HEK293 (cell line): Measurements from ENCODE around the gene PRKCZ.

ENCODE experiments used
- CTCF ChIA-PET: fragments of 350-600 bp; formaldehyde crosslinking; extraction: SDS; loops from one replicate; lab custom pipeline; 2021; ENCODE audit warnings: antibody characterized with exemption; lab: Yijun Ruan, JAX
- POLR2A ChIA-PET: fragments of 300-600 bp; formaldehyde crosslinking; extraction: SDS; loops from one replicate; lab custom pipeline; 2020; ENCODE audit warnings: antibody characterized with exemption, inconsistent platforms; lab: Yijun Ruan, JAX
- H3K27ac ChIP-seq: fragments of 200-500 bp; sonication (Bioruptor generic); 2 replicates; pipeline ENCODE4 v1.5.1; 2014; ENCODE audit warnings: low read depth, low read length, control low read depth, inconsistent platforms; ENCODE audit errors: extremely low read depth
- H3K36me3 ChIP-seq, 2 experiments: fragments of 200-500 bp in 1 of 2; sonication (Bioruptor generic) in 1 of 2; 1 replicate in 1 of 2; 2 replicates in 1 of 2; pipeline ENCODE4 v1.5.1; 2014 to 2017; ENCODE audit warnings: inconsistent platforms in 2 of 2, low read length in 2 of 2; ENCODE audit not compliant: control insufficient read depth in 2 of 2, insufficient read depth in 1 of 2
- H3K4me1 ChIP-seq: fragments of 200-500 bp; sonication (Bioruptor generic); 2 replicates; pipeline ENCODE4 v1.5.1; 2014; ENCODE audit warnings: mild to moderate bottlenecking, low read length, inconsistent platforms; ENCODE audit not compliant: control insufficient read depth, insufficient read depth
- H3K4me3 ChIP-seq: 2 replicates; pipeline ENCODE4 v1.5.1; 2011; ENCODE audit warnings: low read depth, mild to moderate bottlenecking, control low read depth, low read length, moderate library complexity
- H3K9me3 ChIP-seq: fragments of 200-500 bp; sonication (Bioruptor generic); 2 replicates; pipeline ENCODE4 v1.5.1; 2014; ENCODE audit warnings: low read depth, low read length, inconsistent platforms; ENCODE audit not compliant: control insufficient read depth, insufficient read depth
- BCL11A ChIP-seq: fragments of 450-650 bp; formaldehyde crosslinking; IDR thresholded peaks from 2 replicates; pipeline ENCODE4 v1.5.1; 2016; ENCODE audit warnings: low read depth, missing biosample characterization, missing genetic modification characterization
- FEZF1 ChIP-seq: fragments of 450-650 bp; formaldehyde crosslinking; IDR thresholded peaks from 2 replicates; pipeline ENCODE4 v1.5.1; 2016; ENCODE audit warnings: missing biosample characterization, missing genetic modification characterization
- GLIS1 ChIP-seq: fragments of 450-650 bp; formaldehyde crosslinking; IDR thresholded peaks from 2 replicates; pipeline ENCODE4 v1.5.1; 2016; ENCODE audit warnings: missing biosample characterization, missing genetic modification characterization
- GLIS2 ChIP-seq: fragments of 450-650 bp; formaldehyde crosslinking; IDR thresholded peaks from 2 replicates; pipeline ENCODE4 v1.5.1; 2016; ENCODE audit warnings: missing biosample characterization, missing genetic modification characterization
- HOXA7 ChIP-seq: sonication (generic); formaldehyde crosslinking; IDR thresholded peaks from 2 replicates; pipeline ENCODE4 v1.8.1; 2022; ENCODE audit warnings: missing genetic modification reagents, borderline replicate concordance
- KLF17 ChIP-seq: fragments of 450-650 bp; formaldehyde crosslinking; IDR thresholded peaks from 2 replicates; pipeline ENCODE4 v1.5.1; 2016; ENCODE audit warnings: missing biosample characterization, missing genetic modification characterization
- KLF8 ChIP-seq: fragments of 450-650 bp; formaldehyde crosslinking; IDR thresholded peaks from 2 replicates; pipeline ENCODE4 v1.5.1; 2016; ENCODE audit warnings: missing biosample characterization, missing genetic modification characterization
- KLF9 ChIP-seq: fragments of 450-650 bp; formaldehyde crosslinking; IDR thresholded peaks from 2 replicates; pipeline ENCODE4 v1.5.1; 2016; ENCODE audit warnings: missing biosample characterization, missing genetic modification characterization, low read depth
- MEIS1 ChIP-seq: sonication (generic); formaldehyde crosslinking; IDR thresholded peaks from 2 replicates; pipeline ENCODE4 v1.8.1; 2022; ENCODE audit warnings: missing genetic modification reagents, mild to moderate bottlenecking, borderline replicate concordance
- PATZ1 ChIP-seq: fragments of 450-650 bp; formaldehyde crosslinking; IDR thresholded peaks from 2 replicates; pipeline ENCODE4 v1.5.1; 2016; ENCODE audit warnings: missing biosample characterization, missing genetic modification characterization
- TRIM28 ChIP-seq: IDR thresholded peaks from 2 replicates; pipeline ENCODE4 v1.6.1; 2011; ENCODE audit warnings: low read length, control low read depth, borderline replicate concordance
- ZBTB20 ChIP-seq: fragments of 450-650 bp; formaldehyde crosslinking; IDR thresholded peaks from 2 replicates; pipeline ENCODE4 v1.5.1; 2016; ENCODE audit warnings: missing biosample characterization, missing genetic modification characterization
- ZBTB48 ChIP-seq: fragments of 450-650 bp; formaldehyde crosslinking; IDR thresholded peaks from 2 replicates; pipeline ENCODE4 v1.5.1; 2016; ENCODE audit warnings: missing biosample characterization, missing genetic modification characterization
- ZEB2 ChIP-seq: fragments of 450-650 bp; formaldehyde crosslinking; IDR thresholded peaks from 2 replicates; pipeline ENCODE4 v1.5.1; 2016; ENCODE audit warnings: missing biosample characterization, missing genetic modification characterization
- ZIC2 ChIP-seq: fragments of 450-650 bp; formaldehyde crosslinking; IDR thresholded peaks from 2 replicates; pipeline ENCODE4 v1.5.1; 2016; ENCODE audit warnings: missing biosample characterization, missing genetic modification characterization
- ZNF140 ChIP-seq: fragments of 450-650 bp; formaldehyde crosslinking; IDR thresholded peaks from 2 replicates; pipeline ENCODE4 v1.5.1; 2016; ENCODE audit warnings: missing biosample characterization, missing genetic modification characterization
- ZNF2 ChIP-seq: fragments of 450-650 bp; formaldehyde crosslinking; IDR thresholded peaks from 2 replicates; pipeline ENCODE4 v1.5.1; 2016; ENCODE audit warnings: missing biosample characterization, missing genetic modification characterization
- ZNF341 ChIP-seq: fragments of 450-650 bp; formaldehyde crosslinking; IDR thresholded peaks from 2 replicates; pipeline ENCODE4; 2016; ENCODE audit warnings: low read depth, missing biosample characterization, missing genetic modification characterization
- ZNF354C ChIP-seq: fragments of 450-650 bp; formaldehyde crosslinking; IDR thresholded peaks from 2 replicates; pipeline ENCODE4 v1.5.1; 2016; ENCODE audit warnings: missing biosample characterization, missing genetic modification characterization, low read depth, borderline replicate concordance
- ZNF366 ChIP-seq: fragments of 450-650 bp; formaldehyde crosslinking; conservative IDR thresholded peaks from 2 replicates; pipeline ENCODE4 v1.5.1; 2016; ENCODE audit warnings: missing biosample characterization, missing genetic modification characterization
- ZNF561 ChIP-seq: fragments of 450-650 bp; IDR thresholded peaks from 2 replicates; pipeline ENCODE4 v1.5.1; 2018; ENCODE audit warnings: missing biosample characterization, missing genetic modification characterization, borderline replicate concordance
- ZNF600 ChIP-seq: fragments of 450-650 bp; formaldehyde crosslinking; IDR thresholded peaks from 2 replicates; pipeline ENCODE4 v1.5.1; 2016; ENCODE audit warnings: missing biosample characterization, missing genetic modification characterization
- ZNF76 ChIP-seq: fragments of 450-650 bp; formaldehyde crosslinking; IDR thresholded peaks from 2 replicates; pipeline ENCODE4; 2016; ENCODE audit warnings: low read depth, missing biosample characterization, missing genetic modification characterization, borderline replicate concordance
- ZNF777 ChIP-seq: fragments of 450-650 bp; formaldehyde crosslinking; IDR thresholded peaks from 2 replicates; pipeline ENCODE4 v1.5.1; 2017; ENCODE audit warnings: missing biosample characterization, missing genetic modification characterization, borderline replicate concordance
- ZXDB ChIP-seq: fragments of 450-650 bp; formaldehyde crosslinking; IDR thresholded peaks from 2 replicates; pipeline ENCODE4 v1.5.1; 2016; ENCODE audit warnings: missing biosample characterization, missing genetic modification characterization
- TF ChIP-seq, protein P1 (sequence below): fragments of 450-650 bp; formaldehyde crosslinking; IDR thresholded peaks from 2 replicates; pipeline ENCODE4 v1.5.1; 2016; ENCODE audit warnings: missing biosample characterization, missing genetic modification characterization
- TF ChIP-seq, protein P2 (sequence below): fragments of 450-650 bp; formaldehyde crosslinking; IDR thresholded peaks from 2 replicates; pipeline ENCODE4 v1.5.1; 2016; ENCODE audit warnings: missing biosample characterization, missing genetic modification characterization

Gene PRKCZ

GRCh38 chr1:2229911-2230731, 179.9 kb downstream of the PRKCZ start:
- peaks cover 0 to 29% of the 10 kb centered on the region in 2 experiments; a peak in 1 of 3 replicates for H3K36me3 ChIP-seq
- ChIA-PET CTCF (interaction anchor here (0.9 to 1.5 kb wide), 3 partner anchors 34 to 85 kb away, joined by 3 to 7 read pairs (median 3); partner anchors contain the start of gene FAAP20), POLR2A (interaction anchor here (0.8 to 2.0 kb wide), 8 partner anchors 11 to 152 kb away, joined by 3 to 10 read pairs (median 6); partner anchors contain the start of gene FAAP20)
- no peaks in the 10 kb centered on the region for H3K9me3 ChIP-seq
- peaks cover 15% of the 10 kb centered on the region for H3K4me1 ChIP-seq
- peak overlapping the region; percentile 78 for H3K4me3 ChIP-seq
- H3K27ac ChIP-seq = peak overlapping the region; percentile 90
- peak; percentile 75 for TF ChIP-seq PATZ1 (tag by site-specific recombination)
- no peak for TF ChIP-seq ZNF76
- TF ChIP-seq GLIS2 = peak; percentile 59
- TF ChIP-seq ZNF354C (tag by site-specific recombination) = no peak
- no peak for TF ChIP-seq ZNF366 (tag by site-specific recombination)
- 0 out of 2 replicates have a peak, but pooled peaks have one; percentile 22 for TF ChIP-seq TRIM28
- no peak for TF ChIP-seq ZNF140 (tag by site-specific recombination)
- peak; percentile 11; the same call in 1 of the 2 replicates for TF ChIP-seq KLF8 (tag by site-specific recombination)
- no peak for TF ChIP-seq ZBTB48 (tag by site-specific recombination)
- TF ChIP-seq ZNF600 (tag by site-specific recombination) = peak; percentile 49
- TF ChIP-seq ZNF777 (tag by site-specific recombination) = no peak
- peak; percentile 45 for TF ChIP-seq ZXDB (tag by site-specific recombination)
- TF ChIP-seq, protein P1, sequence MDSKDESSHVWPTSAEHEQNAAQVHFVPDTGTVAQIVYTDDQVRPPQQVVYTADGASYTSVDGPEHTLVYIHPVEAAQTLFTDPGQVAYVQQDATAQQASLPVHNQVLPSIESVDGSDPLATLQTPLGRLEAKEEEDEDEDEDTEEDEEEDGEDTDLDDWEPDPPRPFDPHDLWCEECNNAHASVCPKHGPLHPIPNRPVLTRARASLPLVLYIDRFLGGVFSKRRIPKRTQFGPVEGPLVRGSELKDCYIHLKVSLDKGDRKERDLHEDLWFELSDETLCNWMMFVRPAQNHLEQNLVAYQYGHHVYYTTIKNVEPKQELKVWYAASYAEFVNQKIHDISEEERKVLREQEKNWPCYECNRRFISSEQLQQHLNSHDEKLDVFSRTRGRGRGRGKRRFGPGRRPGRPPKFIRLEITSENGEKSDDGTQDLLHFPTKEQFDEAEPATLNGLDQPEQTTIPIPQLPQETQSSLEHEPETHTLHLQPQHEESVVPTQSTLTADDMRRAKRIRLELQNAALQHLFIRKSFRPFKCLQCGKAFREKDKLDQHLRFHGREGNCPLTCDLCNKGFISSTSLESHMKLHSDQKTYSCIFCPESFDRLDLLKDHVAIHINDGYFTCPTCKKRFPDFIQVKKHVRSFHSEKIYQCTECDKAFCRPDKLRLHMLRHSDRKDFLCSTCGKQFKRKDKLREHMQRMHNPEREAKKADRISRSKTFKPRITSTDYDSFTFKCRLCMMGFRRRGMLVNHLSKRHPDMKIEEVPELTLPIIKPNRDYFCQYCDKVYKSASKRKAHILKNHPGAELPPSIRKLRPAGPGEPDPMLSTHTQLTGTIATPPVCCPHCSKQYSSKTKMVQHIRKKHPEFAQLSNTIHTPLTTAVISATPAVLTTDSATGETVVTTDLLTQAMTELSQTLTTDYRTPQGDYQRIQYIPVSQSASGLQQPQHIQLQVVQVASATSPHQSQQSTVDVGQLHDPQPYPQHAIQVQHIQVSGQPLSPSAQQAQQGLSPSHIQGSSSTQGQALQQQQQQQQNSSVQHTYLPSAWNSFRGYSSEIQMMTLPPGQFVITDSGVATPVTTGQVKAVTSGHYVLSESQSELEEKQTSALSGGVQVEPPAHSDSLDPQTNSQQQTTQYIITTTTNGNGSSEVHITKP (tag by site-specific recombination) = peak; percentile 94
- TF ChIP-seq KLF17 (tag by site-specific recombination) = 0 out of 2 replicates have a peak, but pooled peaks have one; percentile 13
- TF ChIP-seq FEZF1 (tag by site-specific recombination) = 0 out of 2 replicates have a peak, but pooled peaks have one; percentile 27
- TF ChIP-seq, protein P2, sequence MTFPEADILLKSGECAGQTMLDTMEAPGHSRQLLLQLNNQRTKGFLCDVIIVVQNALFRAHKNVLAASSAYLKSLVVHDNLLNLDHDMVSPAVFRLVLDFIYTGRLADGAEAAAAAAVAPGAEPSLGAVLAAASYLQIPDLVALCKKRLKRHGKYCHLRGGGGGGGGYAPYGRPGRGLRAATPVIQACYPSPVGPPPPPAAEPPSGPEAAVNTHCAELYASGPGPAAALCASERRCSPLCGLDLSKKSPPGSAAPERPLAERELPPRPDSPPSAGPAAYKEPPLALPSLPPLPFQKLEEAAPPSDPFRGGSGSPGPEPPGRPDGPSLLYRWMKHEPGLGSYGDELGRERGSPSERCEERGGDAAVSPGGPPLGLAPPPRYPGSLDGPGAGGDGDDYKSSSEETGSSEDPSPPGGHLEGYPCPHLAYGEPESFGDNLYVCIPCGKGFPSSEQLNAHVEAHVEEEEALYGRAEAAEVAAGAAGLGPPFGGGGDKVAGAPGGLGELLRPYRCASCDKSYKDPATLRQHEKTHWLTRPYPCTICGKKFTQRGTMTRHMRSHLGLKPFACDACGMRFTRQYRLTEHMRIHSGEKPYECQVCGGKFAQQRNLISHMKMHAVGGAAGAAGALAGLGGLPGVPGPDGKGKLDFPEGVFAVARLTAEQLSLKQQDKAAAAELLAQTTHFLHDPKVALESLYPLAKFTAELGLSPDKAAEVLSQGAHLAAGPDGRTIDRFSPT (tag by site-specific recombination) = no peak
- TF ChIP-seq KLF9 (tag by site-specific recombination) = peak; percentile 27; the same call in 1 of the 2 replicates
- TF ChIP-seq ZNF341 = no peak
- no peak for TF ChIP-seq MEIS1 (CRISPR knock-in tag)
- no peak for TF ChIP-seq HOXA7 (CRISPR knock-in tag)
- no peak for TF ChIP-seq ZBTB20 (tag by site-specific recombination)
- TF ChIP-seq BCL11A = no peak
- TF ChIP-seq ZNF561 (tag by site-specific recombination) = peak; percentile 37
- no peak for TF ChIP-seq ZEB2
- TF ChIP-seq ZIC2 = peak; percentile 7; the same call in 1 of the 2 replicates
- 0 out of 2 replicates have a peak, but pooled peaks have one; percentile 19 for TF ChIP-seq ZNF2
- peak; percentile 50 for TF ChIP-seq GLIS1 (tag by site-specific recombination)
